ENCODE data around the gene REEP5.
"Not testable (repeated sequence)": the region's sequence is repeated elsewhere in the genome, so short reads cannot be mapped to it uniquely, and the experiment has no call there.

REEP5 gene

GRCh38 chr5:112908854-112909253, 13.2 kb downstream of the REEP5 start:
- Histone ChIP-seq H3K4me3 (ENCODE audit: low read depth in 1 of 2, low read length in 2 of 2) (no peak overlapping the region), H3K9me3 (ENCODE audit: control insufficient read depth in 1 of 2, low read length in 2 of 2) (no peaks in the 10 kb centered on the region), H3K36me3 (ENCODE audit: control insufficient read depth in 1 of 2, insufficient read depth in 2 of 2, low read length in 2 of 2) (peaks cover 0 to 27% of the 10 kb centered on the region in 2 donors), H3K4me1 (ENCODE audit: control insufficient read depth in 1 of 2, insufficient read depth in 2 of 2, low read length in 2 of 2) (peaks cover 0 to 13% of the 10 kb centered on the region in 2 donors), H3K27ac (ENCODE audit: low read length) (no peak overlapping the region), H3K27me3 (ENCODE audit: low read depth, low read length) (no peaks in the 10 kb centered on the region)

- Histone ChIP-seq H3K4me1 (ENCODE audit: control insufficient read depth in 1 of 2, insufficient read depth in 2 of 2, low read length in 2 of 2) (peaks cover 0 to 13% of the 10 kb centered on the region in 2 donors), H3K4me3 (ENCODE audit: low read depth in 1 of 2, low read length in 2 of 2) (no peak overlapping the region), H3K36me3 (ENCODE audit: control insufficient read depth in 1 of 2, insufficient read depth in 2 of 2, low read length in 2 of 2) (peaks cover 0 to 27% of the 10 kb centered on the region in 2 donors), H3K27ac (ENCODE audit: low read length) (no peak overlapping the region), H3K27me3 (ENCODE audit: low read depth, low read length) (no peaks in the 10 kb centered on the region), H3K9me3 (ENCODE audit: control insufficient read depth in 1 of 2, low read length in 2 of 2) (no peaks in the 10 kb centered on the region)
Measured at GRCh38 chr5:112907166-112907631, 14.8 kb downstream of the REEP5 start.

- peaks cover 0 to 9% of the 10 kb centered on the region in 2 donors for H3K4me1 ChIP-seq (ENCODE audit: control insufficient read depth in 1 of 2, insufficient read depth in 2 of 2, low read length in 2 of 2)
- no peak overlapping the region for H3K4me3 ChIP-seq (ENCODE audit: low read depth in 1 of 2, low read length in 2 of 2)
- H3K27me3 ChIP-seq (ENCODE audit: low read depth, low read length), result no peaks in the 10 kb centered on the region
- peaks cover 0 to 27% of the 10 kb centered on the region in 2 donors for H3K36me3 ChIP-seq (ENCODE audit: control insufficient read depth in 1 of 2, insufficient read depth in 2 of 2, low read length in 2 of 2)
- no peak overlapping the region for H3K27ac ChIP-seq (ENCODE audit: low read length)
- no peaks in the 10 kb centered on the region for H3K9me3 ChIP-seq (ENCODE audit: control insufficient read depth in 1 of 2, low read length in 2 of 2)
Measured at GRCh38 chr5:112906637-112907036, 15.4 kb downstream of the REEP5 start.

GRCh38 chr5:112904996-112905395, 17.0 kb downstream of the REEP5 start:
- not testable (repeated sequence) for H3K4me1 ChIP-seq (ENCODE audit: control insufficient read depth in 1 of 2, insufficient read depth in 2 of 2, low read length in 2 of 2); H3K27ac ChIP-seq (ENCODE audit: low read length); H3K27me3 ChIP-seq (ENCODE audit: low read depth, low read length); H3K9me3 ChIP-seq (ENCODE audit: control insufficient read depth in 1 of 2, low read length in 2 of 2); H3K4me3 ChIP-seq (ENCODE audit: low read depth in 1 of 2, low read length in 2 of 2)
- peaks cover 8 to 20% of the 10 kb centered on the region in 2 donors for H3K36me3 ChIP-seq (ENCODE audit: control insufficient read depth in 1 of 2, insufficient read depth in 2 of 2, low read length in 2 of 2)

- no peaks in the 10 kb centered on the region for H3K27me3 ChIP-seq (ENCODE audit: low read depth, low read length)
- H3K27ac ChIP-seq (ENCODE audit: low read length), result no peak overlapping the region
- peaks cover 0 to 6% of the 10 kb centered on the region in 2 donors for H3K4me1 ChIP-seq (ENCODE audit: control insufficient read depth in 1 of 2, insufficient read depth in 2 of 2, low read length in 2 of 2)
- peaks cover 16 to 22% of the 10 kb centered on the region in 2 donors for H3K36me3 ChIP-seq (ENCODE audit: control insufficient read depth in 1 of 2, insufficient read depth in 2 of 2, low read length in 2 of 2)
- no peak overlapping the region for H3K4me3 ChIP-seq (ENCODE audit: low read depth in 1 of 2, low read length in 2 of 2)
- no peaks in the 10 kb centered on the region for H3K9me3 ChIP-seq (ENCODE audit: control insufficient read depth in 1 of 2, low read length in 2 of 2)
Measured at GRCh38 chr5:112902561-112902960, 19.5 kb downstream of the REEP5 start.

GRCh38 chr5:112895682-112896081, 26.3 kb downstream of the REEP5 start:
- Histone ChIP-seq H3K4me1 (ENCODE audit: control insufficient read depth in 1 of 2, insufficient read depth in 2 of 2, low read length in 2 of 2) (peaks cover 0 to 9% of the 10 kb centered on the region in 2 donors), H3K4me3 (ENCODE audit: low read depth in 1 of 2, low read length in 2 of 2) (no peak overlapping the region), H3K36me3 (ENCODE audit: control insufficient read depth in 1 of 2, insufficient read depth in 2 of 2, low read length in 2 of 2) (peaks cover 16 to 23% of the 10 kb centered on the region in 2 donors), H3K9me3 (ENCODE audit: control insufficient read depth in 1 of 2, low read length in 2 of 2) (no peaks in the 10 kb centered on the region), H3K27me3 (ENCODE audit: low read depth, low read length) (no peaks in the 10 kb centered on the region), H3K27ac (ENCODE audit: low read length) (no peak overlapping the region)

GRCh38 chr5:112892776-112893175, 29.3 kb downstream of the REEP5 start:
- Histone ChIP-seq H3K27ac (ENCODE audit: low read length) (no peak overlapping the region), H3K9me3 (ENCODE audit: control insufficient read depth in 1 of 2, low read length in 2 of 2) (no peaks in the 10 kb centered on the region), H3K4me1 (ENCODE audit: control insufficient read depth in 1 of 2, insufficient read depth in 2 of 2, low read length in 2 of 2) (peaks cover 0 to 9% of the 10 kb centered on the region in 2 donors), H3K36me3 (ENCODE audit: control insufficient read depth in 1 of 2, insufficient read depth in 2 of 2, low read length in 2 of 2) (peaks cover 9 to 13% of the 10 kb centered on the region in 2 donors), H3K27me3 (ENCODE audit: low read depth, low read length) (no peaks in the 10 kb centered on the region), H3K4me3 (ENCODE audit: low read depth in 1 of 2, low read length in 2 of 2) (no peak overlapping the region)

GRCh38 chr5:112892066-112892465, 30.0 kb downstream of the REEP5 start:
- H3K27ac ChIP-seq (ENCODE audit: low read length); H3K4me1 ChIP-seq (ENCODE audit: control insufficient read depth in 1 of 2, insufficient read depth in 2 of 2, low read length in 2 of 2); H3K4me3 ChIP-seq (ENCODE audit: low read depth in 1 of 2, low read length in 2 of 2); H3K27me3 ChIP-seq (ENCODE audit: low read depth, low read length); H3K9me3 ChIP-seq (ENCODE audit: control insufficient read depth in 1 of 2, low read length in 2 of 2): not testable (repeated sequence)
- peaks cover 14 to 20% of the 10 kb centered on the region in 2 donors for H3K36me3 ChIP-seq (ENCODE audit: control insufficient read depth in 1 of 2, insufficient read depth in 2 of 2, low read length in 2 of 2)

GRCh38 chr5:112886975-112887374, 35.1 kb downstream of the REEP5 start:
- no peak overlapping the region for H3K4me3 ChIP-seq (ENCODE audit: low read depth in 1 of 2, low read length in 2 of 2)
- peaks cover 39 to 45% of the 10 kb centered on the region in 2 donors for H3K36me3 ChIP-seq (ENCODE audit: control insufficient read depth in 1 of 2, insufficient read depth in 2 of 2, low read length in 2 of 2)
- H3K27me3 ChIP-seq (ENCODE audit: low read depth, low read length), result no peaks in the 10 kb centered on the region
- no peak overlapping the region for H3K27ac ChIP-seq (ENCODE audit: low read length)
- H3K9me3 ChIP-seq (ENCODE audit: control insufficient read depth in 1 of 2, low read length in 2 of 2), result no peaks in the 10 kb centered on the region
- H3K4me1 ChIP-seq (ENCODE audit: control insufficient read depth in 1 of 2, insufficient read depth in 2 of 2, low read length in 2 of 2), result no peaks in the 10 kb centered on the region

- Histone ChIP-seq H3K9me3 (ENCODE audit: control insufficient read depth in 1 of 2, low read length in 2 of 2) (no peaks in the 10 kb centered on the region), H3K4me3 (ENCODE audit: low read depth in 1 of 2, low read length in 2 of 2) (no peak overlapping the region), H3K36me3 (ENCODE audit: control insufficient read depth in 1 of 2, insufficient read depth in 2 of 2, low read length in 2 of 2) (peaks cover 40 to 52% of the 10 kb centered on the region in 2 donors), H3K27me3 (ENCODE audit: low read depth, low read length) (no peaks in the 10 kb centered on the region), H3K27ac (ENCODE audit: low read length) (no peak overlapping the region), H3K4me1 (ENCODE audit: control insufficient read depth in 1 of 2, insufficient read depth in 2 of 2, low read length in 2 of 2) (no peaks in the 10 kb centered on the region)
Measured at GRCh38 chr5:112885001-112885400, 37.0 kb downstream of the REEP5 start.

GRCh38 chr5:112883192-112883591, 38.8 kb downstream of the REEP5 start:
- peaks cover 45 to 56% of the 10 kb centered on the region in 2 donors for H3K36me3 ChIP-seq (ENCODE audit: control insufficient read depth in 1 of 2, insufficient read depth in 2 of 2, low read length in 2 of 2)
- no peaks in the 10 kb centered on the region for H3K4me1 ChIP-seq (ENCODE audit: control insufficient read depth in 1 of 2, insufficient read depth in 2 of 2, low read length in 2 of 2)
- no peak overlapping the region for H3K27ac ChIP-seq (ENCODE audit: low read length)

GRCh38 chr5:112880219-112880964, 41.6 kb downstream of the REEP5 start:
- Histone ChIP-seq H3K27ac (ENCODE audit: low read length) (no peak overlapping the region), H3K4me3 (ENCODE audit: low read depth in 1 of 2, low read length in 2 of 2) (no peak overlapping the region), H3K4me1 (ENCODE audit: control insufficient read depth in 1 of 2, insufficient read depth in 2 of 2, low read length in 2 of 2) (no peaks in the 10 kb centered on the region), H3K9me3 (ENCODE audit: control insufficient read depth in 1 of 2, low read length in 2 of 2) (no peaks in the 10 kb centered on the region), H3K36me3 (ENCODE audit: control insufficient read depth in 1 of 2, insufficient read depth in 2 of 2, low read length in 2 of 2) (peaks cover 39 to 49% of the 10 kb centered on the region in 2 donors), H3K27me3 (ENCODE audit: low read depth, low read length) (no peaks in the 10 kb centered on the region)

More at GRCh38 chr5:112883192-112883591, 38.8 kb downstream of the REEP5 start:
- Histone ChIP-seq H3K27me3 (ENCODE audit: low read depth, low read length) (no peaks in the 10 kb centered on the region), H3K9me3 (ENCODE audit: control insufficient read depth in 1 of 2, low read length in 2 of 2) (no peaks in the 10 kb centered on the region), H3K4me3 (ENCODE audit: low read depth in 1 of 2, low read length in 2 of 2) (no peak overlapping the region)
